Uterus (tissue), 2 donors: ENCODE measurements around the gene MARCHF11.

Experiments used
- POLR2A ChIP-seq, 2 donors: fragments of 450-650 bp; IDR thresholded peaks; one replicate each; pipeline ENCODE4 v1.6.1; 2016; ENCODE audit warnings: antibody characterized with exemption in 2 of 2, mild to moderate bottlenecking in 1 of 2, moderate library complexity in 1 of 2
- TF ChIP-seq, protein P1 (sequence below), 4 experiments: fragments of 200-600 bp in 2 of 4; fragments of 450-650 bp in 2 of 4; sonication (generic) in 2 of 4; IDR thresholded peaks; one replicate each; pipeline ENCODE4 v1.5.1; 2016 to 2019; ENCODE audit warnings: antibody characterized with exemption in 4 of 4, mild to moderate bottlenecking in 2 of 4, moderate library complexity in 1 of 4

DNA sequence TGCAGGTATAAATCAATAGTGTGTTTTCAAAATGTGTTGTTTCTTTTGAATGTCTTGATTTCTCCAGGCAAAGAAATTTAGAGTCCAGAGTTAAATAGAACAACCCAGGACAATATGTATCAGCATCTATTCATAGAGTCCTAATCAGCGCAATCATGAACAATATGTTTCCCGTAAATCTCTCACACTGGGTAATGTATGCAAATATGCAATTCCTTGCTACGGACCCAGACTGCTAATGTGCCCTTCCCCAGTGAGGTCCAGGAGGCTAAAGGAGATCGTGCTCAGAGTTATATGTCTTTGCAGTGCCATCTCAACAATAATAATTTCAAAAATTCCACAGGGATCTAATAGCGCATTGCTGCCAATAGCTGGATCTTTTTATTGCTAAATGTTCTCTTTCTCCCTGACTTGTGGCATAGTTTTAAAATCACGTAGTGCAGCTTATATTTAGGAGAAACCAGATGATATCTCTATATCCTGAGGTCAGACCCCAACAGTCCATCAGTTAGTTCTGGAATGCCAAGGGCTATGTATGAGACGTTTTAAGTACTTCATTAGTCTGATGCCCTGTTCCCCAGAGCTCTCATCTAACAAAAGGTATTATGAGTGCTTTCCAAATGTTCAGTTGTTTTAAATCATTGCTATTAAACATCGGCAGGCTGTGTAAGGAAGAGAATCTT, 145.1 kb downstream of the MARCHF11 start:
- TF ChIP-seq, protein P1, sequence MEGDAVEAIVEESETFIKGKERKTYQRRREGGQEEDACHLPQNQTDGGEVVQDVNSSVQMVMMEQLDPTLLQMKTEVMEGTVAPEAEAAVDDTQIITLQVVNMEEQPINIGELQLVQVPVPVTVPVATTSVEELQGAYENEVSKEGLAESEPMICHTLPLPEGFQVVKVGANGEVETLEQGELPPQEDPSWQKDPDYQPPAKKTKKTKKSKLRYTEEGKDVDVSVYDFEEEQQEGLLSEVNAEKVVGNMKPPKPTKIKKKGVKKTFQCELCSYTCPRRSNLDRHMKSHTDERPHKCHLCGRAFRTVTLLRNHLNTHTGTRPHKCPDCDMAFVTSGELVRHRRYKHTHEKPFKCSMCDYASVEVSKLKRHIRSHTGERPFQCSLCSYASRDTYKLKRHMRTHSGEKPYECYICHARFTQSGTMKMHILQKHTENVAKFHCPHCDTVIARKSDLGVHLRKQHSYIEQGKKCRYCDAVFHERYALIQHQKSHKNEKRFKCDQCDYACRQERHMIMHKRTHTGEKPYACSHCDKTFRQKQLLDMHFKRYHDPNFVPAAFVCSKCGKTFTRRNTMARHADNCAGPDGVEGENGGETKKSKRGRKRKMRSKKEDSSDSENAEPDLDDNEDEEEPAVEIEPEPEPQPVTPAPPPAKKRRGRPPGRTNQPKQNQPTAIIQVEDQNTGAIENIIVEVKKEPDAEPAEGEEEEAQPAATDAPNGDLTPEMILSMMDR (IDR thresholded peaks at IDR 0.05): no peak
- no peak for TF ChIP-seq POLR2A (IDR thresholded peaks at IDR 0.05)
